Tongue (tissue), 2 donors: ENCODE measurements around the gene GREM1. TPM values are rescaled to one million over a fixed set of nuclear protein-coding genes. Genes with fewer than 3 reads are reported as not detected.

Source experiments
- DNase-seq: peaks from one replicate; pipeline ENCODE4 v3.0.0-alpha.2; 2015
- total RNA-seq: library from RNA; depleted of rRNA; stranded (reverse); fragments of >200 nt; gene quantifications from one replicate; pipeline ENCODE4 v1.2.3, GENCODE V29; 2014

The GREM1 gene
- 1.6 TPM for total RNA-seq

GRCh38 chr15:32717426-32718226, at the start of gene GREM1:
Gene GREM1, plus strand, starts transcription at chr15:32718004. Its CDS starts 12,687 bp downstream, at chr15:32730691.
- DNase-seq = peak; percentile 43

GRCh38 chr15:32668942-32669341, 48.9 kb upstream of the GREM1 start:
- no peak for DNase-seq

GRCh38 chr15:32669896-32670611, 47.8 kb upstream of the GREM1 start:
- peak; percentile 32 for DNase-seq

GRCh38 chr15:32670623-32671022, 47.2 kb upstream of the GREM1 start:
- DNase-seq = no peak

GRCh38 chr15:32671339-32672325, 46.2 kb upstream of the GREM1 start:
- DNase-seq = peak; percentile 24

GRCh38 chr15:32674681-32675080, 43.1 kb upstream of the GREM1 start:
- DNase-seq = no peak

GRCh38 chr15:32675466-32675865, 42.3 kb upstream of the GREM1 start:
- no peak for DNase-seq

GRCh38 chr15:32676169-32676568, 41.6 kb upstream of the GREM1 start:
- peak; percentile 22 for DNase-seq

GRCh38 chr15:32677238-32677750, 40.5 kb upstream of the GREM1 start:
- peak; percentile 24 for DNase-seq

GRCh38 chr15:32679298-32679690, 38.5 kb upstream of the GREM1 start:
- no peak for DNase-seq

- no peak for DNase-seq
These were observed 35.2 kb upstream of the GREM1 start for GRCh38 chr15:32682569-32682968.

GRCh38 chr15:32682977-32683630, 34.7 kb upstream of the GREM1 start:
- no peak for DNase-seq

- DNase-seq = no peak
These were observed 33.8 kb upstream of the GREM1 start for GRCh38 chr15:32683906-32684584.

- no peak for DNase-seq
These were observed 32.2 kb upstream of the GREM1 start for GRCh38 chr15:32685576-32685975.

- no peak for DNase-seq
These were observed 30.2 kb upstream of the GREM1 start for GRCh38 chr15:32687556-32687955.

- no peak for DNase-seq
These were observed 29.6 kb upstream of the GREM1 start for GRCh38 chr15:32688151-32688639.

GRCh38 chr15:32690941-32691688, 26.7 kb upstream of the GREM1 start:
- no peak for DNase-seq

GRCh38 chr15:32691689-32692038, 26.1 kb upstream of the GREM1 start:
- DNase-seq = no peak

- DNase-seq = no peak
These were observed 25.5 kb upstream of the GREM1 start for GRCh38 chr15:32692286-32692685.
